ENCODE results near the gene AIRE.

AIRE gene

DNA sequence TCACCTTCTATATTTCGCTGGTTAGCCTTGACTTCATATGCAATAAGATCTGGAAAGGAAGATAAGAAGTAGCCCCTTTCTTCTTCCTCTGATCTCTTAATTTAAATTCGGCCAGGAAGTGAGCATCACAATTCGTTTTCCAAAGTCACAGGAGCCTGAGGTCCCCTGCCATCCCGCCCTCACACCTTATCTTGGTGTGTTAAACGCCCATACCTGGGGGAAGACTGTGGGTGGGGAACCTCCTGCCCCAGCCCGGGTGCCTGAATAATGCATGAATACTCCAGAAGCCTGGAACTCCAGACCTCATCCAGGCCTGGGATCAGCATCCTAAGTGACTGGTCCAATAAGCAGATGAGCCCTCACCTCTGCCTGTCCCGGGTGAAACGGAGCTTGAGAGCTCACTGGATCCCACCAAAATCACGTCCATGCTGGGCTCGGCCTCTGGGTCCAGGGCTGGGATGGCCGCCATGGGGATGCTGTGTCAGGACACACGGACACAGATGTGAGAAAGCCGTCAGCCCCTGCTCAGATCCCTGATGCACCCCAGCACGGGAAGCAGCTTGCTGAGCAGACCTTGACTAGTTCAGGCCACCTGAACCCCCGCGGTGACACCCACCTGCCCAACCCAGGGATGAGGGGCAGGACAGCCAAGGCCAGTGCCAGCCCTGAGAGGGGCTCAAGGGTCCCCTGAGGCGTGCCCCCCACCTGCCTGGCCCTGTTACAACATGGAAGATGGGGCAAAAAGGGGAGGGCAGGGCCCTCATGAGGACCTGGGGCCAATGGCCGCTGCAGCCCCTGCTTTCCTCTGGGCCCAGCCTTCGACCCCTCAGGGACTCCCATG lies 24.7 kb upstream of the AIRE start:
- peak overlapping the region; percentile 44 for H3K27ac Mint-ChIP-seq
- no peak for DNase-seq
- no peaks in the 10 kb centered on the region for H3K27me3 Mint-ChIP-seq
- no peaks in the 10 kb centered on the region for H3K9me3 Mint-ChIP-seq
- peaks cover 0 to 2% of the 10 kb centered on the region in 2 donors for H3K4me1 Mint-ChIP-seq
- H3K36me3 Mint-ChIP-seq, result no peaks in the 10 kb centered on the region
- H3K4me3 Mint-ChIP-seq, result no peak overlapping the region
- no peak for ATAC-seq (replicated peaks)

DNA sequence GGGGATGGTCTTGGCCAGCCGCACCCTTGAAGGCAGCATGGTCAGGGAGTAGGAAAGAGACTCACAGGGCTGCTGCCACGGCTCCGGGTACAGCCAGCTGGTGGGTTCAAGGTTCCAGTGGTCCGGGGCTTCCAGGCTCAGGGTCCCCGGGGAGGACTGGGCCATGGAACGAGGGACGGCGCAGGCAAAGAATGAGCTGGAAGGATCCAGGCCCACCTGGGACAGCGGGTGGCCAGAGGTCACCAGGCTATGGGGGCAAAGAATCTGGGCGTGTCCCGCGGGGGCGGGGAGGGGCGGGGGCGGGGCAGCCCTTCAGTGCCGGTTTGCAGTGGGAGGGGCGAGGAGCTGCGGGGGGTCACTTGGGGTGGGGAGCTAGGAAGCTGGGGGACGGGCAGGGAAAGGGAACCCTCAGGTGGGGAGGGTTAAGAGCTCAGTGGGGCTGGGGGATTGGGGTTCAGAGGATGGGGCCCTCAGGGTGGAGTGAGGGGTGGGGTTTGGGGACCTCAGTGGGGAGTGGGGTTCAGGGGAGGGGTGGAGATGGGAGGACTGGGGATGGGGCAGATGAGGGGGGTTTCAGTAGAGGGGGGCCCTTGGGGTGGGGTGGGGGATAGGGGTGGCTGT lies 23.9 kb upstream of the AIRE start, which contains the start of gene DNMT3L:
Gene DNMT3L, minus strand, starts transcription at position 223 of the 621 bp plus-strand sequence. CDS start 638 bp downstream, outside the sequence.
- no peak for DNase-seq
- ATAC-seq (replicated peaks), result no peak
- Mint-ChIP-seq H3K27ac (peak within 1 kb of the TSS; percentile 44), H3K9me3 (no peaks in the 10 kb centered on the region), H3K36me3 (no peaks in the 10 kb centered on the region), H3K4me1 (peaks cover 0 to 4% of the 10 kb centered on the region in 2 donors), H3K27me3 (no peaks in the 10 kb centered on the region), H3K4me3 (no peak within 1 kb of the TSS)

DNA sequence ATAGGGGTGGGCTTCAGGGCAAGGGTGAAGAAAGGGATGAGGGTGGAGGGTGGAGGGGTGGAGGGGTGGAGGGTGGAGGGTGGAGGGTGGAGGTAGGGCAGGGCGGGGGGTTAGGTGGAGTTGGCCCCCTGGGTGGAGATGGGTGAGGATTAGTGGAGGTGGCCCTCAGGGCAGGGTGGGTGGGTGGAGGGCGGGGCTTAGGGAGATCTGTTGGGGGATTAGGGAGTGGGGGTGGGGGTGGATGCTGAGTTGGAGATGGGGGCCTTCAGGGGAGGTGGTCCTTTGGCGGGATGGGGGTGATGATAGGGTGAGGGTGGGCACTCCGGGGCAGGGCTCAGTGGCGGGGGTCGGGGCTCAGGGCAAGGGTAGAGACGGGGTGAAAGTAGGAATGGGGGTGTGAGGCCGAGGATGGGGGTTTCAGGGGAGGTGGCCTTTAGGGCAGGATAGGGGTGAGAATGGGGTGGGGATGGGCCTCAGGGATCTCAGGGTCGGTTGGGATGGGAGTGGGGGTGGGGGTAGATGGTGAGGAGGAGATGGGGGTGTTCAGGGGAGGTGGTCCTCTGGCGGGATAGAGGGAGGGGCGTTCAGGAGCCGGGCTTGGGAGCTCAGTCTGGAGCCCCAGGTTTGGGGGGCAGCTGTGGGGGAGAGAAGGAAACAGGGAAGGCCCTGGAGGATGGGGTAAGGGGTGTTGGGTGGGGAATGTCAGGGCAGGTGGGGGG lies 23.2 kb upstream of the AIRE start:
- Mint-ChIP-seq H3K4me3 (no peak overlapping the region), H3K27ac (no peak overlapping the region), H3K27me3 (no peaks in the 10 kb centered on the region), H3K36me3 (no peaks in the 10 kb centered on the region), H3K9me3 (no peaks in the 10 kb centered on the region), H3K4me1 (peaks cover 5% of the 10 kb centered on the region in 2 donors)
- ATAC-seq (replicated peaks) (no peak), DNase-seq (no peak)

DNA sequence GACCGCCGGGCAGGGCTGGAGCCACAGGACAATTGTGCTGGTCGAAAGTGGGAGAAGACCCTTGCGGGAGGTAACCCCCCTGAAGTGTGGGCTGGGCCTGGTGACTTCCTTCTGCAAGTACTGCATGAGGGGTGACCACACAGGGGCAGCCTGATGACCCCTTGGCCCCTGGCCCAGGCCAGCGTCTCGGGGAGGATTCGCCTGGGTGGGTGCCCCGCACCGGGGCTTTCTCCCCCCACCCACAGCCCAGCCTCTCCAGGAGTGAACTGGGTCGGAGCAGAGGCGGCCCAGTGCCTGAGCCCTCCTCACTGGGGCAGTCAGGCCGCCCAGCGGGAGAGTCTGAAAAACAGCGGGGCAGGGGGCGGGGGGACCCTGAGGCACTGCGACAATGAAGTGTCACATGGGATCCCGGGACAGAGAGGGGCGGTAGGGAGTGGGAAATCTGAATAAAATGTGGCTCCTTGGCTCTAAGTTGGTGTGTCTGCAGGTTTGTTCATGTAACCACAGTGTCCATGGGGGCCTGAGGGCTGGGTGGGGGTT lies 22.4 kb upstream of the AIRE start:
- Mint-ChIP-seq H3K9me3 (no peaks in the 10 kb centered on the region), H3K4me1 (peaks cover 5 to 10% of the 10 kb centered on the region in 2 donors), H3K27ac (no peak overlapping the region), H3K36me3 (no peaks in the 10 kb centered on the region), H3K4me3 (no peak overlapping the region), H3K27me3 (no peaks in the 10 kb centered on the region)
- no peak for DNase-seq
- no peak for ATAC-seq (replicated peaks)

DNA sequence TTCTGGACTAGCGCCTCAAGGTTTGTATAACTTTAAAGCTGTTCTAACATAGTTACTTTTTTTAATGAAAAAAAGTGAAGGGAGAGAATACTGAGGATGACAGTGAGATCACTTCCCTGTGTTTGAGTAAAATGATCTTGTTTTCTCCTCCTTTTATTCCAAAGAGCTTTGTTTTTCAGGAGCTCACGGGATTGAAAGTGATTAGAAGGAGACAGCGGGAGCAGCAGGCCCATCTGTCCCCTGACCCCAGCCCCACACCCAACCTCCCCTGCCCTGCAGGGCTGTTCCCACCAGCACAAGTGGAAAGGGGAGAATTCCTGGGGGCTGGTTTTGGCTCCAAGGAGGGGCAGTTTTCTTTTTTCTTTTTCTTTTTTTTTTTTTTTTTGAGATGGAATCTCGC lies 21.9 kb upstream of the AIRE start:
- no peak for ATAC-seq (replicated peaks)
- no peak for DNase-seq
- no peak overlapping the region for H3K27ac Mint-ChIP-seq
- no peaks in the 10 kb centered on the region for H3K9me3 Mint-ChIP-seq
- H3K4me3 Mint-ChIP-seq, result no peak overlapping the region
- peaks cover 5 to 10% of the 10 kb centered on the region in 2 donors for H3K4me1 Mint-ChIP-seq
- no peaks in the 10 kb centered on the region for H3K27me3 Mint-ChIP-seq
- no peaks in the 10 kb centered on the region for H3K36me3 Mint-ChIP-seq

DNA sequence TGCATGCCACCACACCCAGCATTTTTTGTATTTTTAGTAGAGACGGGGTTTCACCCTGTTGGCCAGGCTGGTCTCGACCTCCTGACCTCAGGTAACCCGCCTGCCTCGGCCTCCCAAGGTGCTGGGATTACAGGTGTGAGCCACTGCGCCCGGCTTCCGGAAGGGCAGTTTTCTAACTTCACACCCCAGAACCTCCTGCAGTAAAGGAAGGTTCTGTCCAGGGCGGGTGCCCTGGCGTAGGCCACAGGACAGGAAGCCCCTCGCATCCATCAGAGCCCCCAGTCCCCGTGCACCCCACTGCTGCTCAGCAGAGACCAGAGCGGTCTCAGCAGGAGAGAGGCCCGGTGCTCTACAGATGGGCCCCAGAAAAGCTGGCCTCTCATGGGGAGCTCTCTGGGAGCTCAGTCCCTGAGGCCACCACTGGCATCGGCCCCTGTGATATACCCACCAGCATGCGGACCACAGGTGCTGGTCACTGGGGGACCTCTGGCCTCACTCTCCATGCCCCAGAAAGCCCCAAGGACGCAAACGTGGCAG lies 19.9 kb upstream of the AIRE start:
- no peak for DNase-seq
- H3K27me3 Mint-ChIP-seq, result no peaks in the 10 kb centered on the region
- no peak overlapping the region for H3K4me3 Mint-ChIP-seq
- H3K27ac Mint-ChIP-seq, result no peak overlapping the region
- H3K4me1 Mint-ChIP-seq, result peaks cover 5 to 10% of the 10 kb centered on the region in 2 donors
- H3K36me3 Mint-ChIP-seq, result no peaks in the 10 kb centered on the region
- H3K9me3 Mint-ChIP-seq, result no peaks in the 10 kb centered on the region
- ATAC-seq (replicated peaks), result no peak

DNA sequence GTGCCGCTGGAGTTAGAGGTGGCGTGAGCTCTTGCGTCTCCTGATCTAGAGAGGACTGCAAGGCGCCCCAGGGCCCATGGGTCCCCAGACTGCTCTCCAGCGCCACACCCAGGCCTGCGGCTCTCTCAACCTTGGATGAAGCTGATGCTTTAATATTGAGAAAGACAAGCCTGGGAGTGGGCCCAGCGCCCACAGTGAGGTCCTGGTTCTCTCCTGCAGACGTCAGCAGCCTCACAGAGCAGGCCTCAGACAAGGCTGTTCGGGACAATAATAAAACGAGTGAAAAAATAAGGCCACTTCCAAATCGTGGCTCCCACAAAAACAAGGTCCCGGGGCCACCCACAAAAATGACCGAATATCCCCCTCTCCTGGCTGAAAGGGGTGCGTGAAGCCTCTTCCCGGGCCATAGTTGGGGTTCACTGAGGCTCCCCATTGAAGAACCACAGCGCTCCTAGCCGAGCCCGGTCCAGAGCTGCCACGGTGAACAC lies 18.0 kb upstream of the AIRE start:
- peaks cover 5 to 10% of the 10 kb centered on the region in 2 donors for H3K4me1 Mint-ChIP-seq
- DNase-seq (no peak), ATAC-seq (replicated peaks) (peak; percentile 46 to 53)
- H3K9me3 Mint-ChIP-seq, result no peaks in the 10 kb centered on the region
- no peak overlapping the region for H3K27ac Mint-ChIP-seq
- no peaks in the 10 kb centered on the region for H3K36me3 Mint-ChIP-seq
- no peak overlapping the region for H3K4me3 Mint-ChIP-seq
- H3K27me3 Mint-ChIP-seq, result no peaks in the 10 kb centered on the region

DNA sequence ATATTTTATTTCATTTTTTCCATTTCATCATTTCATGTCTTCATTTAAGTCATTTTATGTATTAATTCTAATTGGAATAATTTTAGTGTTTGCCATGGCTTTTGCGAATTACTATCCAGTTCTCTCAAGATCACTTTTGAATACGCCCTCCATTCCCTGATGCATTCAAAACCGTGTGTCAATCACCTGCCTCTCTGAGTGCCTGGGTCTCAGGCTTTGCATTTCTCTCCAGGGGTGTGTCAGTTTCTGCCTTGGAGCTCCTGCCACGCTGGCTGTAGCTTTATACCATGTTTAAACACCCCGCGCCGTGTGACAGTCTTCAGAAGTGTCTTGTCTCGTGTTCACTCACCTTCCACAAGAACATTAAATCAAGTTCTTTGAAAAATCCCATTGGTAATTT lies 16.6 kb upstream of the AIRE start:
- no peak for DNase-seq
- Mint-ChIP-seq H3K27me3 (no peaks in the 10 kb centered on the region), H3K4me1 (peaks cover 5 to 10% of the 10 kb centered on the region in 2 donors), H3K9me3 (no peaks in the 10 kb centered on the region), H3K27ac (no peak overlapping the region), H3K36me3 (no peaks in the 10 kb centered on the region), H3K4me3 (no peak overlapping the region)
- no peak for ATAC-seq (replicated peaks)

DNA sequence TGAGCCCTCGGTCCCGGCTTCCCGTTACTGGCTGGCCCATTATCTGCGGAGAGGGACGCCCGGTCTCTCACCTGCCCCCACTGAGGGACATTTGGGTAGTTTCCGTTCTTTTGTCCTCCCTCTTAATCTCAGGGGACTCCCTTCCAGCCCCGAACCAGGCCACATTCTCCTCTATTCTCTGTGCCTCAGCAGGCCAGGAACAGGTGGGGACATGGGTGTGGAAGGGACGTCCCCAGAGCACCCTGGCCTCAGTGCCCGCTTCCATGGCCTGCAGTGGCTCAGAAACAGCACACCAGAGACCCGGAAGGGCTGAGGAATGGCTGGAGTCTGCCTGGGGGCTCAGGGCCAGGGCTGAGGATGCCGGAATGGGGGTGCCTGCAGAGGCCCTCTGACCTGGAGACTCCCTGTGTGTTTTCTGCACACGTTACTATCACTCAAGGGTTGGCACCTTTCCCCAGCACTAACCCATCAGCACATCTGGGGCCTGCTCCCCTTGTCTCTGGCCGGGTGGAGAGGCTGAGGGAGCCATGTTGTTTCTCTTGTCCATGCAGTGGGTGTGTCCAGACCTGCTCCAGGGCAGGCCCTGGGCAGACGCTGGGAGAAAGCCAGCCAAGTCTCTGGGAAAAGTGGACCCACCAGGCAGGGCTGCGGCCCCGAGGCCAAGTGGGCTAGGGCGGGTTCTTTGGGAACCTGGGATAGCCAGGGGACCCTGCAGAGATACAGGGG lies 14.0 kb upstream of the AIRE start:
- ATAC-seq (replicated peaks) (no peak), DNase-seq (no peak)
- H3K27ac Mint-ChIP-seq, result no peak overlapping the region
- peaks cover 1 to 10% of the 10 kb centered on the region in 2 donors for H3K4me1 Mint-ChIP-seq
- H3K9me3 Mint-ChIP-seq, result no peaks in the 10 kb centered on the region
- H3K4me3 Mint-ChIP-seq, result no peak overlapping the region
- no peaks in the 10 kb centered on the region for H3K36me3 Mint-ChIP-seq
- no peaks in the 10 kb centered on the region for H3K27me3 Mint-ChIP-seq

DNA sequence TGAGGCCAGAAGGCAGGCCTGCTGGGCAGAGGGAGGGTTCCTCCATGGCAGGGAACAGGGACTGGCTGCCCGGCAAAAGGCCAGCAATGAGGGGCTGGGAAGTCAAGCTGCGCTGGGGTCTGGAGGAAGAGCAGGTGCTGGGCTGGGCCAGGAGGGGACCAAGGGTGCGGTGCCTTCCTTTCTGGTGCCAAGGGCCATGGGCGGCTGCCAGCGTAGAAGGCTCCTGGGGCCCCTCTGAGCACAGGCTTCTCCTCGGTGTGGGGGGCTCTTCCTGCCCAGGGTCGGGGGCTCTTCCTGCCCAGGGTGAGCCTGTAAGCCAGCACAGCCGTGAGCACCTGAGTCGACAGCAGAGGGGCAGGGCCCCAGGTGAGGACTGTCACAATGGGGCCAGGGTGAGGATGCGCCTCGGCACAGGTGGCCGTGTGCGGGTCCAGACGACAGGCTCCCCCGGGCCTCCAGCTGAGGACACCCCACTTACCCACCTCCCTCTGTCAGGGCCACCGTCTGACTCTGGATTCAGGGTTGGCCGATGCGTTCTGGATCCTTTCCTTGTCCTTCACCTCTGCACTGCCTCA lies 13.3 kb upstream of the AIRE start:
- Mint-ChIP-seq H3K27me3 (no peaks in the 10 kb centered on the region), H3K4me3 (no peak overlapping the region), H3K4me1 (peaks cover under 1 to 6% of the 10 kb centered on the region in 2 donors), H3K27ac (no peak overlapping the region), H3K9me3 (no peaks in the 10 kb centered on the region), H3K36me3 (no peaks in the 10 kb centered on the region)
- no peak for DNase-seq
- no peak for ATAC-seq (replicated peaks)

DNA sequence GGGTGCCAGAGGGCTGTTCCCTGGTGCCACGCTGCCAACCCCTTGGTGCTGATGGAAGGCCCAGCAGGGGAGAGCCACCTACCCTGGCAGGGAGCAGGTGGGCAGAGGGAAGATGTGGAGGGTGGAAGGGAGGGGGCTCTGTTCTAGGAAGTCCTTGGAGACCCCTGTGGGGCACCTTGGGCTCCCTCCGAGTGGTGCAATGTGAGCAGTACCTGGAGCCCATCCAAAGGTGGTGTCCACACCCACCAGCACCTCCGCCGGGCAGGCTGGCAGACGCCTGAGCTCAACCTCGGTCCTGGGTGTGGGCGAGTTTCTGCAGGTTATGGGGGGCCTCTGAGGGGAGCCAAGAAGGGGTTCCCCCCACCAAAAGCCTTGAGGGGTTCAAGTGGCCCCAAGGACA lies 12.6 kb upstream of the AIRE start:
- DNase-seq (no peak), ATAC-seq (replicated peaks) (no peak)
- no peaks in the 10 kb centered on the region for H3K27me3 Mint-ChIP-seq
- no peaks in the 10 kb centered on the region for H3K4me1 Mint-ChIP-seq
- H3K9me3 Mint-ChIP-seq, result no peaks in the 10 kb centered on the region
- no peaks in the 10 kb centered on the region for H3K36me3 Mint-ChIP-seq
- no peak overlapping the region for H3K4me3 Mint-ChIP-seq
- peak overlapping the region; percentile 71 for H3K27ac Mint-ChIP-seq

DNA sequence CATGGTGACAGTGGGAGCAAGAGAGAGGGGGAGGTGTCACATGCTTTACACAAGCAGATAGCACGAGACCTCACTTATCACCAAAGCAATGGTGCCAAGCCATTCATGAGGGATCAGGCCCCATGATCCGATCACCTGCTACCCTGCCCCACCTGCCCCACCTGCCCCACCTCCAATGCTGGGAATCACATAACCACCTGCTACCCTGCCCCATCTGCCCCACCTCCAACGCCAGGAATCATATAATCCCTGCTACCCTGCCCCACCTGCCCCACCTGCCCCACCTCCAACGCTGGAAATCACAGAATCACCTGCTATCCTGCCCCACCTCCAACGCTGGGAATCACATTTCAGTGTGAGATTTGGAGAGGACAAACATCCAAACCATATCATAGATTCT lies 10.6 kb upstream of the AIRE start:
- ATAC-seq (replicated peaks), result no peak
- DNase-seq, result no peak
- H3K4me3 Mint-ChIP-seq, result no peak overlapping the region
- H3K27me3 Mint-ChIP-seq, result no peaks in the 10 kb centered on the region
- no peak overlapping the region for H3K27ac Mint-ChIP-seq
- peaks cover 3 to 4% of the 10 kb centered on the region in 2 donors for H3K4me1 Mint-ChIP-seq
- no peaks in the 10 kb centered on the region for H3K36me3 Mint-ChIP-seq
- H3K9me3 Mint-ChIP-seq, result no peaks in the 10 kb centered on the region
